Breast epithelium (tissue), 3 donors: ENCODE data around the gene KIAA0825.

Source experiments
- POLR2A ChIP-seq: fragments of 450-650 bp; IDR thresholded peaks from one replicate; pipeline ENCODE4 v1.6.1; 2016; ENCODE audit warnings: antibody characterized with exemption, mild to moderate bottlenecking, moderate library complexity
- POLR2AphosphoS5 ChIP-seq, 3 donors: sonication (generic); formaldehyde crosslinking; IDR thresholded peaks; one replicate each; pipeline ENCODE4 v1.6.1; 2017; ENCODE audit warnings: antibody characterized with exemption in 3 of 3
- TF ChIP-seq, protein P1 (sequence below), 3 donors: fragments of 450-650 bp; IDR thresholded peaks; one replicate each; pipeline ENCODE4 v1.5.1; 2016 to 2017; ENCODE audit warnings: antibody characterized with exemption in 3 of 3, mild to moderate bottlenecking in 3 of 3, moderate library complexity in 3 of 3

- TF ChIP-seq, protein P1, sequence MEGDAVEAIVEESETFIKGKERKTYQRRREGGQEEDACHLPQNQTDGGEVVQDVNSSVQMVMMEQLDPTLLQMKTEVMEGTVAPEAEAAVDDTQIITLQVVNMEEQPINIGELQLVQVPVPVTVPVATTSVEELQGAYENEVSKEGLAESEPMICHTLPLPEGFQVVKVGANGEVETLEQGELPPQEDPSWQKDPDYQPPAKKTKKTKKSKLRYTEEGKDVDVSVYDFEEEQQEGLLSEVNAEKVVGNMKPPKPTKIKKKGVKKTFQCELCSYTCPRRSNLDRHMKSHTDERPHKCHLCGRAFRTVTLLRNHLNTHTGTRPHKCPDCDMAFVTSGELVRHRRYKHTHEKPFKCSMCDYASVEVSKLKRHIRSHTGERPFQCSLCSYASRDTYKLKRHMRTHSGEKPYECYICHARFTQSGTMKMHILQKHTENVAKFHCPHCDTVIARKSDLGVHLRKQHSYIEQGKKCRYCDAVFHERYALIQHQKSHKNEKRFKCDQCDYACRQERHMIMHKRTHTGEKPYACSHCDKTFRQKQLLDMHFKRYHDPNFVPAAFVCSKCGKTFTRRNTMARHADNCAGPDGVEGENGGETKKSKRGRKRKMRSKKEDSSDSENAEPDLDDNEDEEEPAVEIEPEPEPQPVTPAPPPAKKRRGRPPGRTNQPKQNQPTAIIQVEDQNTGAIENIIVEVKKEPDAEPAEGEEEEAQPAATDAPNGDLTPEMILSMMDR (IDR thresholded peaks at IDR 0.05): no peak
- no peak for TF ChIP-seq POLR2AphosphoS5 (IDR thresholded peaks at IDR 0.05)
- TF ChIP-seq POLR2A: no peak
These were observed 400.7 kb downstream of the KIAA0825 start for GRCh38 chr5:94217745-94218144.
